Tibial nerve (tissue), 4 donors: ENCODE data around the gene CORO2B. TPM values are rescaled to one million over a fixed set of nuclear protein-coding genes. Genes with fewer than 3 reads are reported as not detected.

Source experiments
- DNase-seq, 2 donors: peaks; one replicate each; pipeline ENCODE4 v3.0.0-alpha.2; 2019; ENCODE audit warnings: low spot score in 2 of 2
- H3K27ac ChIP-seq, 4 donors: fragments of 200-600 bp; sonication (generic) in 3 of 4; one replicate each; pipeline ENCODE4 v1.5.1; 2017 to 2019; ENCODE audit warnings: mild to moderate bottlenecking in 1 of 4
- H3K27me3 ChIP-seq, 2 donors: fragments of 200-600 bp; sonication (generic) in 1 of 2; one replicate each; pipeline versions ENCODE4 v1.5.1 to v1.6.0; 2017 to 2019
- H3K36me3 ChIP-seq, 3 donors: fragments of 200-600 bp; sonication (generic); one replicate each; pipeline ENCODE4 v1.5.1; 2018 to 2019
- H3K4me1 ChIP-seq, 4 donors: fragments of 200-600 bp; sonication (generic) in 3 of 4; one replicate each; pipeline ENCODE4 v1.5.1; 2017 to 2019
- H3K4me3 ChIP-seq, 4 donors: fragments of 200-600 bp; sonication (generic) in 3 of 4; one replicate each; pipeline ENCODE4 v1.5.1; 2017 to 2019; ENCODE audit warnings: mild to moderate bottlenecking in 1 of 4, moderate library complexity in 1 of 4
- H3K9me3 ChIP-seq, 4 donors: fragments of 200-600 bp; sonication (generic) in 3 of 4; one replicate each; pipeline ENCODE4 v1.5.1; 2017 to 2019
- EP300 ChIP-seq, 2 donors: sonication (generic); formaldehyde crosslinking; IDR thresholded peaks; one replicate each; pipeline ENCODE4 v1.6.1; 2017; ENCODE audit warnings: antibody characterized with exemption in 2 of 2, mild to moderate bottlenecking in 1 of 2
- POLR2A ChIP-seq, 2 donors: fragments of 450-650 bp; IDR thresholded peaks; one replicate each; pipeline ENCODE4 v1.6.1; 2017; ENCODE audit warnings: antibody characterized with exemption in 2 of 2, mild to moderate bottlenecking in 2 of 2, moderate library complexity in 2 of 2
- WGBS, 2 donors: methylation state at CpG; one replicate each; pipeline ENCODE4 v1.1.5; 2018; 5-methylcytosine and 5-hydroxymethylcytosine counted together
- total RNA-seq, 4 donors: library from RNA; depleted of rRNA; stranded (reverse); fragments of >200 nt; gene quantifications; one replicate each; pipeline ENCODE4 v1.1.0, GENCODE V29; 2016
- TF ChIP-seq, protein P1 (sequence below), 5 experiments: fragments of 200-600 bp in 3 of 5; fragments of 450-650 bp in 2 of 5; sonication (generic) in 3 of 5; IDR thresholded peaks; one replicate each; pipeline ENCODE4 v1.5.1; 2016 to 2019; ENCODE audit warnings: antibody characterized with exemption in 5 of 5, mild to moderate bottlenecking in 3 of 5, moderate library complexity in 2 of 5

The CORO2B gene
- total RNA-seq, 4 donors from 2014 or later = 6.3 to 12.6 (median 9.6) TPM

DNA sequence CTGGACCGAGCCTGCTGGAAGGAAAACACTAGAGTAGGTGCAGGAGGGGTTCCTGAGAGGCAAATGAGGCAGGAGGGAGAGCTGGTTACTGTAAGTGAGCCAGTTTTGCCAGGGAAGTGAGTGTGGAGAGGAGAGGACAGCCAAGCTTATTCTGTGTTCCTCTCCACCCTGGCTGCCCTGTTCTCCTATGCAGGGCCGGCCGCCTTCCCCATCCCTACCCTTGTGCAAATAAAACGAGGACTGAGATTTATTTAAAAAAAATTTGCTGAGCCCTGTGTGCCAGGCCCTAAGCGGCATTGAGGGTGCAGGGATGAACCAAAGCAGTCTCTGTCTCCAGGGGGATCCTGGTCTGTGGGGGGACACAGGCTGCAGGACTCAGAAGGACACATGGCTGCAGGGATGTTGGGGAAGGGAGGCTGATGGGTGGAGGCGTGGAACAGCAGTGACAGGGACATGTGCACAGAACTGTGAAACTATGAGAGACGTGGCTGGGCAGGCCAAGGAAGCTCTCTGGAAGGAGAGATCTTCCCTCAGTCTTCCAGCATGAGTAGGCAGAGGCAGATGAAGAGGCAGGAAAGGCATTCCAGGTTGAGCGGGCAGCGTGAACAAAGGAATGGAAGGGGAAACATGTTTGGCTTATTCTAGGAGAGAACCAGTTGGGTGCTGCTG is 12.1 kb downstream of the CORO2B start:
- DNase-seq = no peak
- Histone ChIP-seq H3K4me3 (no peak overlapping the region), H3K27me3 (no peaks in the 10 kb centered on the region), H3K36me3 (no peaks in the 10 kb centered on the region), H3K4me1 (peaks cover 0 to 61% (median 10%) of the 10 kb centered on the region in 4 donors), H3K9me3 (no peaks in the 10 kb centered on the region), H3K27ac (peak overlapping the region in 2 of 4 donors; percentile 77 to 84)
- TF ChIP-seq POLR2A (IDR thresholded peaks at IDR 0.05) = no peak
- TF ChIP-seq EP300 (IDR thresholded peaks at IDR 0.05) = no peak
- TF ChIP-seq, protein P1, sequence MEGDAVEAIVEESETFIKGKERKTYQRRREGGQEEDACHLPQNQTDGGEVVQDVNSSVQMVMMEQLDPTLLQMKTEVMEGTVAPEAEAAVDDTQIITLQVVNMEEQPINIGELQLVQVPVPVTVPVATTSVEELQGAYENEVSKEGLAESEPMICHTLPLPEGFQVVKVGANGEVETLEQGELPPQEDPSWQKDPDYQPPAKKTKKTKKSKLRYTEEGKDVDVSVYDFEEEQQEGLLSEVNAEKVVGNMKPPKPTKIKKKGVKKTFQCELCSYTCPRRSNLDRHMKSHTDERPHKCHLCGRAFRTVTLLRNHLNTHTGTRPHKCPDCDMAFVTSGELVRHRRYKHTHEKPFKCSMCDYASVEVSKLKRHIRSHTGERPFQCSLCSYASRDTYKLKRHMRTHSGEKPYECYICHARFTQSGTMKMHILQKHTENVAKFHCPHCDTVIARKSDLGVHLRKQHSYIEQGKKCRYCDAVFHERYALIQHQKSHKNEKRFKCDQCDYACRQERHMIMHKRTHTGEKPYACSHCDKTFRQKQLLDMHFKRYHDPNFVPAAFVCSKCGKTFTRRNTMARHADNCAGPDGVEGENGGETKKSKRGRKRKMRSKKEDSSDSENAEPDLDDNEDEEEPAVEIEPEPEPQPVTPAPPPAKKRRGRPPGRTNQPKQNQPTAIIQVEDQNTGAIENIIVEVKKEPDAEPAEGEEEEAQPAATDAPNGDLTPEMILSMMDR (IDR thresholded peaks at IDR 0.05) = no peak
- 78 to 88% methylated on average over 9 of the region's 9 CpGs for WGBS, 2 donors

DNA sequence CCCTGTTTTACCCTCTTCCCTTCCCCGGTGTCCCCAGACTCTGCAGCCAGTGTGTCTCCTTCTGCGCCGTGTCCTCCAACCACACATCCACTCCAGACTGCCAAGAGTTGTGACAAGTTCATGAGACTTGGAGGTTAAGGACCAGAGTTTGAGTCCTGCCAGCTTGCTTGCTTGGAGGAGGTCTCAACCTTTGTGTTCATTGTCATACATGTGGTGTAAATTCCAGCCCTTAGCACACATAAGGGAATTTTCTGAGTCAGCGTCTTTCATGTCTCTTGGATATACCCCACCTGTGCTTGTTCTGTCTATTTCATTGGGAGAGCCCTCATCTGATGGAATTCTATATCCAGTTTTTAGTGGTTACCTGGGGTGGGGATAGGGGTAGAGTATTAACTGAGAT is 13.3 kb downstream of the CORO2B start:
- Histone ChIP-seq H3K27me3 (no peaks in the 10 kb centered on the region), H3K27ac (peak overlapping the region in 1 of 4 donors; percentile 84), H3K4me3 (no peak overlapping the region), H3K4me1 (peaks cover 0 to 59% (median 10%) of the 10 kb centered on the region in 4 donors), H3K9me3 (no peaks in the 10 kb centered on the region), H3K36me3 (no peaks in the 10 kb centered on the region)
- TF ChIP-seq POLR2A (IDR thresholded peaks at IDR 0.05) (no peak), EP300 (IDR thresholded peaks at IDR 0.05) (no peak)
- TF ChIP-seq, protein P1 (IDR thresholded peaks at IDR 0.05) = no peak
- no peak for DNase-seq
- 94 to 100% methylated on average over 4 of the region's 4 CpGs for WGBS, 2 donors

DNA sequence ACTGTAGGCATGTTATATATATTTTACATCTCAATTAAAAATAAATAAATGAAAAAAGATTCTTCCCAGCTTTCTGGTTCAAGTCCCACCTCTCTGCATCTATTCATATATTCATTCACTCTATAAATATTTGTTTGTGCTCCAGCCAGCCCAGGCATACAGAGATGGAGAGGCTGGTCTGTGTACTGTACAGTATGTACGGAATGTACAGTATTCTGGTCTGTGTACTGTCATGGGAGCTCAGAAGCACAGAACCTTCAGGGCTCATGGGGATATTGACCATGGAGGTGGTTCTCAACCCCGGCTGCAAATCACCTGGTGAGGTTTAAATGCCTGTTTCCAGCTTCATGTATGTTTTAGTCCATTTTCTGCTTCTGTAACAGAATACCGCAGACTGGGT is 13.8 kb downstream of the CORO2B start:
- H3K27ac ChIP-seq = no peak overlapping the region

DNA sequence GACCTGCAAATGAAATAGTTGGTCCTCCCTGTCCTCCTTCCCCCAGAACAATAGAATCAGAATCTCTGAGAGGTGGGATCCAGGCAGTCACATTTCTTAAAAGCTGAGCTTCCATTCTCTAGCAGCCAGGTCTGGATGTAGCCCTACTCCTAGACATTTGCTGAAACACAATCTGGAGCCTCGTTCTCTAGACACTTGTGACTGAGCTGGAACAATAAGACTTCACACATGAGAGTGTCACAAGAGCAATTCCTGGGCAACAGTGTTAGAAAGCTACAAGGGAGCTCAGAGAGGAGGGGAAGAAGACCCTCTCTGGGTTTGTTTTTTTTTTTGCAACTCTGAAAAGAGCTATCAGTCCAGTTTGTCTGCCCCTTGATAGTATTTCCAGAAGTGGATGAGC is 14.5 kb downstream of the CORO2B start:
- TF ChIP-seq EP300 (IDR thresholded peaks at IDR 0.05) (no peak), POLR2A (IDR thresholded peaks at IDR 0.05) (no peak)
- TF ChIP-seq, protein P1 (IDR thresholded peaks at IDR 0.05) = no peak
- 42 to 71% methylated on average over 1 of the region's 1 CpG for WGBS, 2 donors
- H3K9me3 ChIP-seq = no peaks in the 10 kb centered on the region
- peaks cover 0 to 61% (median 14%) of the 10 kb centered on the region in 4 donors for H3K4me1 ChIP-seq
- no peak overlapping the region for H3K27ac ChIP-seq
- H3K27me3 ChIP-seq = no peaks in the 10 kb centered on the region
- no peak for DNase-seq
- no peaks in the 10 kb centered on the region for H3K36me3 ChIP-seq
- no peak overlapping the region for H3K4me3 ChIP-seq

More for the DNA sequence above, 13.8 kb downstream of the CORO2B start:
- Histone ChIP-seq H3K27me3 (no peaks in the 10 kb centered on the region), H3K9me3 (no peaks in the 10 kb centered on the region), H3K4me1 (peaks cover 0 to 60% (median 10%) of the 10 kb centered on the region in 4 donors), H3K4me3 (no peak overlapping the region), H3K36me3 (no peaks in the 10 kb centered on the region)
- no peak for DNase-seq
- TF ChIP-seq, protein P1 (IDR thresholded peaks at IDR 0.05) = no peak
- no peak for TF ChIP-seq POLR2A (IDR thresholded peaks at IDR 0.05)
- no peak for TF ChIP-seq EP300 (IDR thresholded peaks at IDR 0.05)
- WGBS, 2 donors = 82 to 88% methylated on average over 3 of the region's 3 CpGs

DNA sequence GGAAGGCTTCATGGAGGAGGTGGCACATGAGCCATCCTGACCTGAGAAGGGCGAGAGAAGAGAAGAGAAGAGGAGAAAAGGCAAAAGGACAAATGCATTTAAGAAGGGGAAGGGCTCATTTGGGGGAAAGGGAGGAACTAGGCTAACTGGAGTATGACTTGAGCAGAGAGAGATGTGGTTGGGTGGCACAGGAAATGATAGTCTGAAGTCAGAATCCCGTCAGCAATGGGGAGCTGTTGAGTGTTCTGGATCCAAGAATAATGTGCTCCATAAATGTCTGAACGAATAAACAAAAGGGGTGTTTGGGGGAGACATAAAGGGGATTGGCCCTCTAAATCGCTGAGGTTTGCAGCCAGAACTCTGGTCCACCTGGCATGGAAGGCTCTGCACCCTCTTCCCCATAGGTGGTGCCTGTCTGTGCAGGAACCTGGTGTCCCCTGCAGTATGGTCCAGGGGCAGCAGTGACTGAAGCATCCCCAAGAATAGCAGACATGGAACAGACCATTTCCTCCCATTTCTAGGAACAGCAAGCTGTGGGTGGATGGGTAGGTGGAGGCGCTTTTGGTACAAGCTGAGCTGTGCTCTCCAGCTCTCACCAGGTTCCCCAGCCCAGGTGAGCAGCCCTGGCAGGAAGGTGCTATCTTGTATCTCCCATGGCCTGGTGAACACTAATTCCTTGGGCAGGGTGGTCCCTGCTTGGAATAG is 15.2 kb downstream of the CORO2B start:
- peak overlapping the region in 1 of 4 donors; percentile 41 for H3K27ac ChIP-seq
- no peak overlapping the region for H3K4me3 ChIP-seq
- WGBS, 2 donors = 64 to 67% methylated on average over 4 to 5 of the region's 5 CpGs
- H3K36me3 ChIP-seq = no peaks in the 10 kb centered on the region
- peaks cover 0 to 68% (median 20%) of the 10 kb centered on the region in 4 donors for H3K4me1 ChIP-seq
- no peaks in the 10 kb centered on the region for H3K9me3 ChIP-seq
- no peaks in the 10 kb centered on the region for H3K27me3 ChIP-seq
- no peak for TF ChIP-seq EP300 (IDR thresholded peaks at IDR 0.05)
- no peak for DNase-seq
